Measurements from ENCODE around the gene PLXNB1. TPM values are rescaled to one million over a fixed set of nuclear protein-coding genes. Genes with fewer than 3 reads are reported as not detected.

The PLXNB1 gene
- total and polyA plus RNA-seq, 2 of the 13 experiments (the other 11 are each of a cell fraction or from before 2014, with no cell fraction given), result 86.0 to 143 TPM

- TF ChIP-seq ZNF367 (CRISPR knock-in tag; IDR thresholded peaks at IDR 0.05; ENCODE audit: borderline replicate concordance) (no peak), MAZ (IDR thresholded peaks at IDR 0.05; ENCODE audit: borderline replicate concordance, low read depth, low read length) (no peak), MAZ (CRISPR knock-in tag; IDR thresholded peaks at IDR 0.05; ENCODE audit: low read depth) (0 out of 2 replicates have a peak, but pooled peaks have one; percentile 4), TBL1XR1 (IDR thresholded peaks at IDR 0.05; ENCODE audit: borderline replicate concordance, low read length, partially characterized antibody) (no peak), FOSL1 (CRISPR knock-in tag; IDR thresholded peaks at IDR 0.05; ENCODE audit: borderline replicate concordance) (no peak), PAF1 (CRISPR knock-in tag; IDR thresholded peaks at IDR 0.05) (peak; percentile 72; the same call in 1 of the 2 replicates), MYPOP (CRISPR knock-in tag; IDR thresholded peaks at IDR 0.05) (no peak), ZNF7 (CRISPR knock-in tag; IDR thresholded peaks at IDR 0.05) (no peak), PRMT3 (CRISPR knock-in tag; IDR thresholded peaks at IDR 0.05; ENCODE audit: borderline replicate concordance, low read depth) (no peak), ARHGAP35 (CRISPR knock-in tag; IDR thresholded peaks at IDR 0.05; ENCODE audit: borderline replicate concordance) (no peak), ZNF629 (CRISPR knock-in tag; conservative IDR thresholded peaks at IDR 0.05) (no peak), THAP11 (CRISPR knock-in tag; IDR thresholded peaks at IDR 0.05) (no peak), SMAD9 (CRISPR knock-in tag; IDR thresholded peaks at IDR 0.05) (no peak), ZNF333 (CRISPR knock-in tag; IDR thresholded peaks at IDR 0.05; ENCODE audit: borderline replicate concordance) (no peak)
- TF ChIP-seq, protein P1, sequence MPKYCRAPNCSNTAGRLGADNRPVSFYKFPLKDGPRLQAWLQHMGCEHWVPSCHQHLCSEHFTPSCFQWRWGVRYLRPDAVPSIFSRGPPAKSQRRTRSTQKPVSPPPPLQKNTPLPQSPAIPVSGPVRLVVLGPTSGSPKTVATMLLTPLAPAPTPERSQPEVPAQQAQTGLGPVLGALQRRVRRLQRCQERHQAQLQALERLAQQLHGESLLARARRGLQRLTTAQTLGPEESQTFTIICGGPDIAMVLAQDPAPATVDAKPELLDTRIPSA (CRISPR knock-in tag; IDR thresholded peaks at IDR 0.05; ENCODE audit: borderline replicate concordance), result no peak
- TF ChIP-seq, protein P2, sequence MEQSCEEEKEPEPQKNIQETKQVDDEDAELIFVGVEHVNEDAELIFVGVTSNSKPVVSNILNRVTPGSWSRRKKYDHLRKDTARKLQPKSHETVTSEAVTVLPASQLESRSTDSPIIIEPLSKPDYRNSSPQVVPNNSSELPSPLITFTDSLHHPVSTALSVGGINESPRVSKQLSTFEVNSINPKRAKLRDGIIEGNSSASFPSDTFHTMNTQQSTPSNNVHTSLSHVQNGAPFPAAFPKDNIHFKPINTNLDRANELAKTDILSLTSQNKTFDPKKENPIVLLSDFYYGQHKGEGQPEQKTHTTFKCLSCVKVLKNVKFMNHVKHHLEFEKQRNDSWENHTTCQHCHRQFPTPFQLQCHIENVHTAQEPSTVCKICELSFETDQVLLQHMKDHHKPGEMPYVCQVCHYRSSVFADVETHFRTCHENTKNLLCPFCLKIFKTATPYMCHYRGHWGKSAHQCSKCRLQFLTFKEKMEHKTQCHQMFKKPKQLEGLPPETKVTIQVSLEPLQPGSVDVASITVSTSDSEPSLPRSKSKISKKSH (CRISPR knock-in tag; IDR thresholded peaks at IDR 0.05; ENCODE audit: borderline replicate concordance), result peak; percentile 19; the same call in 1 of the 2 replicates
Observed at GRCh38 chr3:48427630-48427962, 2.3 kb downstream of the PLXNB1 start (continued).

All from HepG2 (cell line).